K562 (cell line): ENCODE results near the gene MPRIP.

Experiments used
- HNRNPK ChIP-seq: fragments of 200-400 bp; formaldehyde crosslinking; IDR thresholded peaks from one replicate; pipeline ENCODE4 v1.6.1; 2018; ENCODE audit warnings: mild to moderate bottlenecking, low read depth, low read length; ENCODE audit not compliant: poor library complexity, severe bottlenecking
- LEF1 ChIP-seq: fragments of 450-650 bp; IDR thresholded peaks from 2 replicates; pipeline ENCODE4 v1.6.1; 2016; ENCODE audit warnings: mild to moderate bottlenecking
- POLR2A ChIP-seq: fragments of 450-650 bp; conservative IDR thresholded peaks from 2 replicates; pipeline ENCODE4 v1.6.1; 2016
- TSC22D4 ChIP-seq: fragments of 450-650 bp; IDR thresholded peaks from 2 replicates; pipeline ENCODE4 v1.6.1; 2016; ENCODE audit warnings: missing genetic modification characterization, missing biosample characterization, control low read depth
- ZSCAN29 ChIP-seq: fragments of 450-650 bp; IDR thresholded peaks from 2 replicates; pipeline ENCODE4 v1.6.1; 2017
- TF ChIP-seq, protein P1 (sequence below): sonication (generic); formaldehyde crosslinking; IDR thresholded peaks from 2 replicates; pipeline ENCODE4 v1.8.1; 2023; ENCODE audit warnings: mild to moderate bottlenecking, missing genetic modification reagents, moderate library complexity

DNA sequence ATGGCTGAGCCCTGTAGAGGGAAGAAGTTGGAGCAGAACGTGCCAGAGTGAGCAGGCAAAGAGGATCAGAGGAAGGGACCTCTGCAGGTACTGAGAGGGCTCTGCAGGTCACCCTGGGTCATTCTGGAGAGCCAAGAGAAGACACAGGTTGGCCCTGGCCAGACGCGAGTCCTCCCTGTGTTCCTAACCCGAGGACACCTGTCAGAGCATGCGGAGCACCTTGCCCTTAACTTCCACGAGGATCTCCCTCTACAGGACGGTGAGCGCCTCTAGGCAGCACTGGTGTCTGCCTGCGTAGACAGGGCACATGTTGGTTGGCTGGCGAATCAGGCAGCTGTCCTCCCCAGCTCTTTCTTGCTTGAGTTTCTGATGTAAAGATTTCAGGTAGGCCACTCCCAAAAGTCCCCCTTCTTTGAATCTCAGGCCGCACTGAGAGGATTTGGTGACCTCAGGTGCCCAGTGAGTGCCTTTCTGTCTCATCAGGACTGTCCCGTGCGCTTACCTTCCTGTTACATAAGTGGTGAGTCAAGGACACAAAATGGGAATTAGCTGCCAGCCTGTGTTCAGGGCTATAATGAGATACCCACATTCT, 45.3 kb downstream of the MPRIP start:
- TF ChIP-seq HNRNPK (no peak), LEF1 (no peak), POLR2A (no peak), TSC22D4 (tag) (no peak), ZSCAN29 (no peak)
- TF ChIP-seq, protein P1, sequence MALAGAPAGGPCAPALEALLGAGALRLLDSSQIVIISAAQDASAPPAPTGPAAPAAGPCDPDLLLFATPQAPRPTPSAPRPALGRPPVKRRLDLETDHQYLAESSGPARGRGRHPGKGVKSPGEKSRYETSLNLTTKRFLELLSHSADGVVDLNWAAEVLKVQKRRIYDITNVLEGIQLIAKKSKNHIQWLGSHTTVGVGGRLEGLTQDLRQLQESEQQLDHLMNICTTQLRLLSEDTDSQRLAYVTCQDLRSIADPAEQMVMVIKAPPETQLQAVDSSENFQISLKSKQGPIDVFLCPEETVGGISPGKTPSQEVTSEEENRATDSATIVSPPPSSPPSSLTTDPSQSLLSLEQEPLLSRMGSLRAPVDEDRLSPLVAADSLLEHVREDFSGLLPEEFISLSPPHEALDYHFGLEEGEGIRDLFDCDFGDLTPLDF (CRISPR knock-in tag), result no peak
